ENCODE data around the gene VSIR.

- no peak for TF ChIP-seq MAX (IDR thresholded peaks at IDR 0.05; ENCODE audit: low read depth)
- TF ChIP-seq CTCF (IDR thresholded peaks at IDR 0.05) = no peak
- no peak for TF ChIP-seq REST (IDR thresholded peaks at IDR 0.05; ENCODE audit: low read depth, low read length)
- no peak for TF ChIP-seq POLR2AphosphoS5 (IDR thresholded peaks at IDR 0.05; ENCODE audit: low read depth, low read length)
- 0 out of 4 replicates have a peak, but pooled peaks of 1 of the 2 experiments have one; percentile 24 for TF ChIP-seq EP300 (IDR thresholded peaks at IDR 0.05; ENCODE audit: borderline replicate concordance in 1 of 2, low read depth in 1 of 2, low read length in 1 of 2)
- TF ChIP-seq MXI1 (IDR thresholded peaks at IDR 0.05; ENCODE audit: low read depth, low read length) = no peak
- TF ChIP-seq FOXM1 (IDR thresholded peaks at IDR 0.05; ENCODE audit: low read depth) = no peak
- TF ChIP-seq ELF1 (IDR thresholded peaks at IDR 0.05) = no peak
- no peak for TF ChIP-seq TAF1 (IDR thresholded peaks at IDR 0.05; ENCODE audit: borderline replicate concordance, low read depth, low read length)
- no peak for TF ChIP-seq NFIC (IDR thresholded peaks at IDR 0.05; ENCODE audit: borderline replicate concordance)
Observed at GRCh38 chr10:71717551-71717951, 55.8 kb downstream of the VSIR start.
